Type B pancreatic cell (in vitro differentiated cells): Measurements from ENCODE around the gene PHF24. TPM values are rescaled to one million over a fixed set of nuclear protein-coding genes. Genes with fewer than 3 reads are reported as not detected.

ENCODE experiments used
- DNase-seq: peaks from one replicate; pipeline ENCODE4 v3.0.0; 2021; ENCODE audit warnings: mixed read lengths; ENCODE audit not compliant: unreplicated experiment; ENCODE audit errors: extremely low spot score
- H3K27ac Mint-ChIP-seq: 2 replicates; pipeline ENCODE4 v1.8.0; 2021; ENCODE audit warnings: mild to moderate bottlenecking, mixed read lengths
- H3K27me3 Mint-ChIP-seq: 2 replicates; pipeline ENCODE4 v1.8.0; 2021; ENCODE audit warnings: mixed read lengths
- H3K36me3 Mint-ChIP-seq: 2 replicates; pipeline ENCODE4 v1.8.0; 2021; ENCODE audit warnings: mixed read lengths
- H3K4me1 Mint-ChIP-seq: one replicate; pipeline ENCODE4 v1.8.0; 2021; ENCODE audit warnings: mixed read lengths; ENCODE audit not compliant: unreplicated experiment
- H3K4me3 Mint-ChIP-seq: 2 replicates; pipeline ENCODE4 v1.8.0; 2021; ENCODE audit warnings: mild to moderate bottlenecking, mixed read lengths
- H3K9me3 Mint-ChIP-seq: 2 replicates; pipeline ENCODE4 v1.8.0; 2021; ENCODE audit warnings: mixed read lengths
- CTCF ChIP-seq: fragments of 200-600 bp; sonication (generic); conservative IDR thresholded peaks from 2 replicates; pipeline ENCODE4 v1.5.0; 2021; ENCODE audit warnings: antibody characterized with exemption, mild to moderate bottlenecking
- total RNA-seq: library from RNA; stranded (reverse); gene quantifications from 2 replicates; pipeline ENCODE4 v1.2.1, GENCODE V29; 2021; ENCODE audit warnings: low replicate concordance

The PHF24 gene
- total RNA-seq, 1 donor from 2014 or later, result 0.19 TPM

- no peak for DNase-seq
Measured at GRCh38 chr9:34997379-34997781, 39.3 kb downstream of the PHF24 start.

GRCh38 chr9:34998266-34998665 lies 40.2 kb downstream of the PHF24 start:
- Mint-ChIP-seq H3K27ac (no peak overlapping the region), H3K4me1 (peaks cover 22% of the 10 kb centered on the region)

More at GRCh38 chr9:34997379-34997781, 39.3 kb downstream of the PHF24 start:
- Mint-ChIP-seq H3K27ac (peak overlapping the region; percentile 60), H3K9me3 (no peaks in the 10 kb centered on the region), H3K27me3 (no peaks in the 10 kb centered on the region), H3K4me1 (peaks cover 22% of the 10 kb centered on the region), H3K36me3 (peaks cover 8% of the 10 kb centered on the region), H3K4me3 (no peak overlapping the region)
- no peak for TF ChIP-seq CTCF

GRCh38 chr9:34999576-34999975 lies 41.5 kb downstream of the PHF24 start:
- H3K27me3 Mint-ChIP-seq, result peaks cover 2% of the 10 kb centered on the region
- peaks cover 15% of the 10 kb centered on the region for H3K4me1 Mint-ChIP-seq
- H3K4me3 Mint-ChIP-seq, result no peak overlapping the region
- peaks cover 5% of the 10 kb centered on the region for H3K36me3 Mint-ChIP-seq
- TF ChIP-seq CTCF, result no peak
- no peak for DNase-seq
- H3K27ac Mint-ChIP-seq, result no peak overlapping the region
- no peaks in the 10 kb centered on the region for H3K9me3 Mint-ChIP-seq

More at GRCh38 chr9:34998266-34998665, 40.2 kb downstream of the PHF24 start:
- peaks cover 8% of the 10 kb centered on the region for H3K36me3 Mint-ChIP-seq
- TF ChIP-seq CTCF, result no peak
- no peak overlapping the region for H3K4me3 Mint-ChIP-seq
- no peaks in the 10 kb centered on the region for H3K9me3 Mint-ChIP-seq
- DNase-seq, result no peak
- H3K27me3 Mint-ChIP-seq, result no peaks in the 10 kb centered on the region

GRCh38 chr9:35000535-35001284 lies 42.6 kb downstream of the PHF24 start:
- TF ChIP-seq CTCF, result no peak
- Mint-ChIP-seq H3K36me3 (peaks cover 5% of the 10 kb centered on the region), H3K4me3 (no peak overlapping the region), H3K4me1 (peaks cover 6% of the 10 kb centered on the region), H3K9me3 (no peaks in the 10 kb centered on the region), H3K27me3 (peaks cover 10% of the 10 kb centered on the region), H3K27ac (peak overlapping the region; percentile 34)
- no peak for DNase-seq

GRCh38 chr9:35001285-35001677 lies 43.2 kb downstream of the PHF24 start:
- Mint-ChIP-seq H3K27ac (peak overlapping the region; percentile 13), H3K4me1 (peaks cover 6% of the 10 kb centered on the region), H3K4me3 (no peak overlapping the region), H3K27me3 (peaks cover 12% of the 10 kb centered on the region), H3K36me3 (peaks cover 5% of the 10 kb centered on the region), H3K9me3 (no peaks in the 10 kb centered on the region)
- no peak for TF ChIP-seq CTCF
- DNase-seq, result no peak
